HG03442 (cell line): ENCODE data around the gene BID.
"Not testable (repeated sequence)": the region's sequence is repeated elsewhere in the genome, so short reads cannot be mapped to it uniquely, and the experiment has no call there.

Experiments used
- ATAC-seq: cut with Tn5 transposase; IDR thresholded peaks from one replicate; pipeline ENCODE4 v1.9.1; 2021; ENCODE audit warnings: mild to moderate bottlenecking, moderate library complexity; ENCODE audit not compliant: unreplicated experiment

The BID gene

DNA sequence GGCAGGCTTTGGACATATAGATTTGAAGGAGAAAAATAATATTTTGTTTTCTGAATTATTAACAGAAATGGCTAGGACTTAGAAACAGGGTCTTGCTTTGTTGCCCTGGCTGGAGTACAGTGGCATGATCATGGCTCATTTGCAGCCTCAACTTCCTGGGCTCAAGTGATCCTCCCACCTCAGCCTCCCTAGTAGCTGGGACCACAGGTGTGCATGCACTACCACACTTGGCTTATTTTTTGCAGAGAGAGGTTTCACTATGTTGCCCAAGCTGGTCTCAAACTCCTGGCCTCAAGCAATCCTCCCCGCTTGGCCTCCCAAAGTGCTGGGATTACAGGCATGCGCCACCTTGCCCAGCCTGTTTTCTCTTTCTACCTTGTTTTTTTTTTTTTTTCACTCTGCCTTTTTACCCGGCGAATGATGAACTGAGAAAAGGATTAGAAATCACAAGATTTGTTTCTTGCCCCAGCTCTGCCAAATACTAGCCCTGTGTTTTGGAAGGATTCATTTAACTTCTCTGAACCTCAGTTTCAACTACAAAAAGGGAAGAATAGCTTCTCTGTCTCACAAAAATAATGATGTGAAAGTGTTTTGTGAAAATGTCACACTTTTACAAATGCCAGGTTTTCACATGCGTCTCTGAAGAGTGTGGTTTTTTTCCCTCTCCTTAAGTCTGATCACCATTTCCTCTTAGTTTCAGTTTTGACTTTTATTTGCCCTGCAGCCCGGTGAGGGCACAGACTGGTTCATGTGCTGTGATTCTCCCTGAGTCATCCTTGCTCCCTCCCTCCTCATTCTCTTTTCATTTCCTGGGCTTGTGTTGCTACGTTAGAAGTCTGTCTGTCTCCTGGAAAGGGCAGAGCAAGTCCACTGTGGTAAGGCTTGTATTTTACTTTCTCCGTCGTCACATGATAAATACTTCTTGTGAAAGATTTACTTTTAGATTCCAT is 68.0 kb downstream of the BID start:
- ATAC-seq, result peak; percentile 82

DNA sequence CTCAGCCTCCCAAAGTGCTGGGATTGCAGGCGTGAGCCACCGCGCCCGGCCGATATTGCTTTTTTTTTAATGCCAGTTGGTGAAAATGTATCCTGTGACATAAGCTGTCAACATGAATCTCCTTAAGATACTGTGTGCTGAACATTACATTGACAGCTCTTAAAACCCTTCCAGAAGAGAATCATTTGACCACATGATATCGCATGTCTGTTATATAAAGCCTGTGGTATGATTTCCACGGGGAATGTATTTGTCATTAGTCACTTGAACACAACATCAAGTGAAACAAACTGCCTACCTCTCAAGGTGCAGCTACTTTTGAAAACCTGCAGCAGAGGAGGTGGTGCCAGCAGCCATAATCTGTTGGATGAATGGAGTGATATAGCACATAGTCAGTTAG is 68.7 kb downstream of the BID start:
- no peak for ATAC-seq

DNA sequence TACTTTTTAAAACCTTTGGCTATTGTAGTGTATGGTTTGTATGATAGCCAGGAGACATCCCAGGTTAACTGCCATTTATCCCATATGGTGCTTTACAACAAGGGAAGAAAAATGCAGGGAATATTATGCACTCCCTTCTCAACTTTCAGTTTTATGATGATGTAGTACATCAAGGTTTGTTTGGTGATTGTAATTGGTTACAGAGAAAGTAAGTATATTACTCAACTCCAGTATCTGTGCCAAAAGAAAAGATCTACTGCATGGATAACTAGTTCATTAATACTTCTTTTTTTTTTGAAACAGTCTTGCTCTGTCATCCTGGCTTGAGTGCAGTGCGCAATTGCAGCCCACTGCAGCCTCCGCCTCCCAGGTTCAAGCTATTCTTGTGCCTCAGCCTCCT is 70.5 kb downstream of the BID start:
- no peak for ATAC-seq

DNA sequence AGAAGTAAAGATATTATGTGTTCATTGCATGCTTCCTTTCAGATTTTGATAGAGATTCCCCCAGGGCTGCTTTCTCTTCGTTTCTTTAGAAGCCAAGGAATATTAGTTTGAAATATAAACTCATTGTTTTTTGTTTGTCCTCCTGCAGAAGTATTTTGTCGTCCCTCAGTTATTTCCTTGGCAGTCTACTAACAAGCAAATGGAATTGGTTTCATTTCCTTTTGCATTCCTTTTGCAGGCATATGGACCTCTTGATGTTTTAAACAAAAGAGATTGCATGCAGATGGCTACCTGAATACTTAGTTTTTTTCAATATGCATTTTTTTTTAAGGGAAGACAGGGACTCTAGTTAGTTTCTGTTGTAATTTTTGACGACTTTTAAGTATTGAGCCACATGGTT is 73.5 kb downstream of the BID start:
- no peak for ATAC-seq

DNA sequence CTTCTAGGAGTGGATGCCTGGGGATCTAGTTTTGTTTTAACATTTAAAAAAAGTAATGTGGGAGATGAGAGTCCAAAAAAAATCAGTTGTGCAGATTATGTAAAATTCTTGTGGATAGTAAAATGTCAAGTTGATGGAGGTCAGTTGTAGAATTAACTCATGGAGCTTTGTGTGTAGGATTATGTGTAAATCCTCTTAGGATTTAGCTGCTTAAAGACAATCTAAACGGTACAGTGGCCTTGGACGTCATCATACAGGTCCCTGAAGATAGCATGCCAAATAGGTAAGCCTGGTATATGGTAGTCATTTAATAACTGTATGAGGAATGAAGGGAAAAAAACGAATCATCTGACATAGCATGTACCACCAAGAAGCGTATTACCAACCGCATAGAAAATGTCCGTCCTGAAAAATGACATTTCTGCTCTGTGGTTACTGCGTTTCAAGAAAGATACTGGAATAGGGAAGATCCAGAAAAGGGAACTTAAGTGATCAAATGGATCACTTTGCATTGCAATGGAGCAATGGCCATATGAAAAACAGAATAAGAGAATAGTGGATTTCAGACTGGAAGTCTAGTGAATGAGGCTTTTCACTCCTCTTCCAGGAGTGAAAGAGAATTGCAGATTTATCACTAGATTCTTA is 74.5 kb downstream of the BID start:
- no peak for ATAC-seq

DNA sequence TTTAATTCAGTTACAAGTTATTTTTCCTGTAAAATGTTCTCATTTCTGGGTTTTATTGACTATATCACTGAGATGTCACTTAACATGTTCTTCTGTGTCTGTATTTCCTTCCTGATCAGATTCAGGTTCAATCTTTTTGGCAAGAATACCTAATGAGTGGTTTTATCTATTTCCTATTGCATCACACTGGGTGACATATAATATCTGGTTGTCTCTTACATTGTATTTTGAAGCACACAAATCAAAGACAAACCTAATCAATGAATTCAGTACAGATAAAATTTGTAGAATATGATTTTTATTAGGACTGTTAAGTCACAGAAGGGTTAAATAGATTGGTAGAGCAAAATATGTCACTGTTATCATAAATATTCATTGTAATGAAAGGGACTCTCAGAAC is 75.3 kb downstream of the BID start:
- ATAC-seq, result no peak

DNA sequence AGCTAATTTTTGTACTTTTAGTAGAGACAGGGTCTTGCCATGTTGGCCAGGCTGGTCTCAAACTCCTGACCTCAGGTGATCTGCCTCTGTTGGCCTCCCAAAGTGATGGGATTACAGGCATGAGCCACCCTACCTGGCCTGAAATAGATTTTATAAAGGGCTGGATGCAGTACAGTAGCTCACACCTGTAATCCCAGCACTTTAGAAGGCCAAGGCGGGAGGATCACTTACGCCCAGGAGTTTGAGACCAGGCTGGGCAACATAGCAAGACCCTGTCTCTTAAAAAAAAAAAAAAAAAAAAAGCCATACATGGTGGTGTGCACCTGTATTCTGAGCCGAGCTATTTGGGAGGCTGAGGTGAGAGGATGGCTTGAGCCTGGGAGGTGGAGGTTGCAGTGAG is 76.0 kb downstream of the BID start:
- ATAC-seq, result not testable (repeated sequence)

DNA sequence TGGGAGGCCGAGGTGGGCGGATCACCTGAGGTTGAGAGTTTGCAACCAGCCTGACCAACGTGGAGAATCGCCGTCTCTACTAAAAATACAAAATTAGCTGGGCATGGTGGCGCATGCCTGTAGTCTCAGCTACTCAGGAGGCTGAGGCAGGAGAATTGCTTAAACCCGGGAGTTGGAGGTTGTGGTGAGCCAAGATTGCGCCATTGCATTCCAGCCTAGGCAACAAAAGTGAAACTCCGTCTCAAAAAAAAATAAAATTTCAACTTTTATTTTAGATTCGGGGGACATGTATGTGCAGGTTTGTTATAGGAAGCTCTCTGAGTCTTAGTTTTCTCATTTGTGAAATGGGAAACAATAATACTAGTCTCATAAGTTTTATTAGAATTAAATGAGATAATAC is 77.1 kb downstream of the BID start:
- ATAC-seq, result not testable (repeated sequence)

DNA sequence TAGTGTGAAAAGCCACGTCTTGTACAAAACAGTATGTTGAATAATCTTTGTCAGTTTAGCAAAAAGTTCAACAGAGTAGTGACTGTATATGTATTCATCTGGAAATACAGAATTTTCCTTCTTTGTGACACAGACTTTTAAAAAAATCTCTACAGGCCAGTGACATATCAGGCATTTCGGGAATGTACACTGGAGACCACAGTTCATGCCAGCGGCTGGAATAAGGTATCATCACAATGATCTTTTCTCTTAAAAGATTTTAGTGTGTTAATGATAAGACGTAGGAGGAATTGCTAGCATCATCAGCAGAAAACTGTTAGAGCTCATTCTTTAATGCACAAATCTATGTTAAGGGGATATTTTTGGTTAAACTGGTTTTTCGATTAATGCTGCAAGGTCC is 78.3 kb downstream of the BID start:
- no peak for ATAC-seq

DNA sequence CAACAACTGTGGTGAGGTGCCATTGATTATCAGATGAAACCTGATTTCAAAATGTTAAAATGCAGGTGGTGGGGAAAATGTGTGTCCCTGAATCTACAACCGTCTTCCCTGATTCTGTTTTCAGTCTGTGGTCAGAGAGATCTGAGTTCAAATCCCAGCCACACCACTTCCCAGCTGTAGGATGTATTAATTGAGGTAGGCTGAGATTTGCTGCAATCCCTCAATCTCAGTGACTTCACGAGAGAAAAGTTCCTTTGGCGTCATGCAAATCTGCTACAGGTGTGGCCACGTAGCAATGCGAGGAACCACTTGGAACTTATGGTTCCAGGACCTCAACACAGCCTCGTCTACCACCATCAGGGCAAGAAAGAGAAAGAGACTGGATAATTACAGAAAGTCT is 79.5 kb downstream of the BID start:
- ATAC-seq, result no peak

DNA sequence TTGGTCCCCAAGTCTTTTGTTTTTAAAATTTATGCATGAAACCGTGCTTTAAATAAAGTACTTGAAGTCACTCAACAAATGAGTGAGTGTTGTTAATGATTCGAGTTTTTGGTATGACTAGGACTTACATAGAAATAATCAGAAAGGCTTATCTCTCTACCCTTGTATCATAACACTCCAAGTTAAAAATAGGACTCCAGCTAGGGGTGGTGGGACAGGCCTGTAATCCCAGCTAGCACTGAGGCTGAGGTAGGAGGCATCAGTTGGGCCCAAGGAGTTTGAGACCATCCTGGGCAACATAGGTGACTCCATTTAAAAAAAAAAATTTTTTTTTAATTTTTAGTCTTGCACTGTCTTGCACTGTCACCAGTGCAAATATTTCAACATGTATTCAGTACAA is 80.1 kb downstream of the BID start:
- no peak for ATAC-seq

DNA sequence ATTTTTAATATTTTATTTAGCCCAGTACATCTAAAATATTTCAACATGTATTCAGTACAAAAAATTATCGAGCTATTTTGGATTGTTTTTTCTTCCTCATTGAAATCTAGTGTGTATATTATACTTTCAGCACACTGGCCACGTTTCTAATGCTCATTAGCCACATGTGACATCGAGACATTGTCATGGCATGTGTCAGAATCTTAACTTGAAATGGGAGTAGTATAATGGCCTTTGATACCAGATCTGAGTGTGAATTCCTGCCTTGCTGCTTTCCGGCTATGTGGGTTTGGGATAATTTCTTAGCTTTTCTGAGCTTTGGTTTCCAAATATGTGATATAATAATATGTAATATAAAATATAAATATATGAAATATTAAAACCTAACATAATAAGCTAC is 81.4 kb downstream of the BID start:
- ATAC-seq, result no peak

DNA sequence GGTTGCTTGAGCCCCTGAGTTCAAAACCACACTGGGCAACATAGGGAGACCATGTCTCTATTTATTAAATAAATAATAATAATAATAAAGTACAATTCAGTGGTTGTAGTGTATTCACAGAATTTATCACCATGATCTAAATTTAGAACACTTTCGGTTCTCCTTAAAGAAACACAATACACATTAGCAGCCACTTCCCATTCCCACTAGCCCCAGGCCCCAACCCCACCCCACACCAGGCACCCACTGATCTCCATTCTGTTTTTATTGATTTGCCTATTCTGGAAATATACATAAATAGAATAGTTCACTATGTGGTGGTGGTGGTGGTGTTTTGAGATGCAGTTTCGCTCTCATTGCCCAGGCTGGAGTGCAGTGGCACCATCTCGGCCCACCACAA is 90.0 kb downstream of the BID start:
- ATAC-seq, result no peak
